HL-60 (cell line): ENCODE results near the gene KXD1.

Experiments used
- GABPA ChIP-seq: IDR thresholded peaks from 2 replicates; pipeline ENCODE4 v1.6.1; 2012; ENCODE audit warnings: low read depth
- POLR2AphosphoS5 ChIP-seq: IDR thresholded peaks from 2 replicates; pipeline ENCODE4 v1.6.1; 2012; ENCODE audit warnings: low read depth
- TF ChIP-seq, protein P1 (sequence below): IDR thresholded peaks from one replicate; pipeline ENCODE4 v1.5.1; 2011; ENCODE audit warnings: low read length, control low read depth, inconsistent platforms; ENCODE audit not compliant: insufficient read depth

DNA sequence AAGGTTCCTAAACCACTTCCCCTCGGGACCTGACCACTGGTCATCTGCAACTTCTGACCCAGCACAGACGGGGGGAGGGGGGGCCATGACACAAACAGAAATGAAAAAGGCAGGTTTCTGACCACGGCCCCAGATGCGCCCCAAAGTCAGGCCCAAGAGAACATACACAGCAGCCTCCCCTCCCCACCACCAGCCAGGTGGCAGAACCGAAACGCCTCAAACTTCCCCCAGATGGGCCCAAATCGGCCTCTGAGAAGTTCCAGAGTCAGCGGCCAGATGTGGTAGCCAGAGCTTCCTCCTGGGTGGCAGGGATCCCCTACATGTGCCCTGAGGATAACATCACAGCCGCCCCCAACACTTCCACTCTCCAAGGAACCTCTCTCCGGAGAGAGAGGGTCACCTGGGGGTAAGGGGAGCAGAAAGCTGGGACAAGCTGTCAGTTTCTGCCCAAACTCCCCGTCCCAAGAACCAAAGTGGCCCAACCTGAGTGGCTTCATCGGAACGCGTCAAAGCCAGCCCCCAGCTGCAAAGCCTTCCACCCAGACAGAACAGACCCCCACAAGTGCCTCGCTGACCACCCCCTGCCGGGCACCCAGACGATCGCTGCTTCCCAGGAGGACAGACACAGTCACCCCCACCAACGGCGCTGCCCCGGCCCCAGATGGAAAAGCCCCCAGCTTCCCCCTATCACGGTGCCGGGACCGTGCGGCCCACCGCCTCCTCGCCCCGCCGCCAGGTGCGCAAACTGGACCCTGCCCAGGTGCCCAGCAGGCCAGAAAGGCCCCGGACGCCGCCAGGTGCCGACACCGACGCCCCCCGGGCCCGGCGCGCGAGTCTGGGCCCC lies 36.6 kb upstream of the KXD1 start:
- TF ChIP-seq, protein P1, sequence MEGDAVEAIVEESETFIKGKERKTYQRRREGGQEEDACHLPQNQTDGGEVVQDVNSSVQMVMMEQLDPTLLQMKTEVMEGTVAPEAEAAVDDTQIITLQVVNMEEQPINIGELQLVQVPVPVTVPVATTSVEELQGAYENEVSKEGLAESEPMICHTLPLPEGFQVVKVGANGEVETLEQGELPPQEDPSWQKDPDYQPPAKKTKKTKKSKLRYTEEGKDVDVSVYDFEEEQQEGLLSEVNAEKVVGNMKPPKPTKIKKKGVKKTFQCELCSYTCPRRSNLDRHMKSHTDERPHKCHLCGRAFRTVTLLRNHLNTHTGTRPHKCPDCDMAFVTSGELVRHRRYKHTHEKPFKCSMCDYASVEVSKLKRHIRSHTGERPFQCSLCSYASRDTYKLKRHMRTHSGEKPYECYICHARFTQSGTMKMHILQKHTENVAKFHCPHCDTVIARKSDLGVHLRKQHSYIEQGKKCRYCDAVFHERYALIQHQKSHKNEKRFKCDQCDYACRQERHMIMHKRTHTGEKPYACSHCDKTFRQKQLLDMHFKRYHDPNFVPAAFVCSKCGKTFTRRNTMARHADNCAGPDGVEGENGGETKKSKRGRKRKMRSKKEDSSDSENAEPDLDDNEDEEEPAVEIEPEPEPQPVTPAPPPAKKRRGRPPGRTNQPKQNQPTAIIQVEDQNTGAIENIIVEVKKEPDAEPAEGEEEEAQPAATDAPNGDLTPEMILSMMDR = no peak
- TF ChIP-seq POLR2AphosphoS5 (no peak), GABPA (no peak)
